CD4-positive, alpha-beta T cell (primary cell): Measurements from ENCODE around the gene C19orf25. TPM values are rescaled to one million over a fixed set of nuclear protein-coding genes. Genes with fewer than 3 reads are reported as not detected.

Source experiments
- ATAC-seq: fragments of 200-7000 bp; cut with Tn5 transposase; one replicate; pipeline ENCODE4 v1.10.0; 2022; ENCODE audit warnings: mild to moderate bottlenecking; ENCODE audit not compliant: poor library complexity
- CTCF ChIA-PET: fragments of 350-600 bp; sonication (Branson Sonifier 250); formaldehyde crosslinking; loops from one replicate; lab custom pipeline; 2021; ENCODE audit warnings: antibody characterized with exemption, inconsistent platforms; lab: Charles Lee
- POLR2A ChIA-PET: fragments of 350-600 bp; sonication (Branson Sonifier 250); formaldehyde crosslinking; loops from one replicate; lab custom pipeline; 2021; ENCODE audit warnings: antibody characterized with exemption, inconsistent platforms; lab: Charles Lee
- DNase-seq, 14 experiments: peaks; one replicate each; pipeline ENCODE4 v3.0.0-alpha.2; 2013 to 2020; ENCODE audit warnings: mixed read lengths in 2 of 14
- H3K27ac ChIP-seq, 2 donors: one replicate each; pipeline versions ENCODE4 v1.5.1 to v1.7.0; 2013; ENCODE audit warnings: low read length in 2 of 2, low read depth in 1 of 2, mild to moderate bottlenecking in 1 of 2
- H3K27me3 ChIP-seq, 2 experiments: 1 replicate in 1 of 2; 2 replicates in 1 of 2; pipeline versions ENCODE4 v1.6.1 to v1.7.0; 2013; ENCODE audit warnings: low read length in 2 of 2, control low read depth in 1 of 2, mild to moderate bottlenecking in 1 of 2, moderate library complexity in 1 of 2; ENCODE audit not compliant: insufficient read depth in 2 of 2, control insufficient read depth in 1 of 2
- H3K36me3 ChIP-seq: one replicate; pipeline ENCODE4 v1.6.1; 2013; ENCODE audit warnings: low read length, control low read depth; ENCODE audit not compliant: insufficient read depth
- H3K4me1 ChIP-seq: one replicate; pipeline ENCODE4 v1.6.1; 2013; ENCODE audit warnings: low read length, control low read depth; ENCODE audit not compliant: insufficient read depth
- H3K4me3 ChIP-seq: one replicate; pipeline ENCODE4 v1.5.1; 2013; ENCODE audit warnings: mild to moderate bottlenecking, low read length, moderate library complexity
- H3K9me3 ChIP-seq, 2 experiments: 1 replicate in 1 of 2; 2 replicates in 1 of 2; pipeline versions ENCODE4 v1.6.1 to v1.7.0; 2013; ENCODE audit warnings: low read length in 2 of 2, mild to moderate bottlenecking in 2 of 2, control low read depth in 1 of 2, moderate library complexity in 1 of 2; ENCODE audit not compliant: control insufficient read depth in 1 of 2, insufficient read depth in 1 of 2
- H3K27ac Mint-ChIP-seq: one replicate; pipeline ENCODE4 v1.8.0; 2020; ENCODE audit warnings: mixed read lengths
- H3K27me3 Mint-ChIP-seq: one replicate; pipeline ENCODE4 v1.8.0; 2021; ENCODE audit warnings: mixed read lengths
- H3K36me3 Mint-ChIP-seq: one replicate; pipeline ENCODE4 v1.8.0; 2021; ENCODE audit warnings: low read depth, mixed read lengths
- H3K4me1 Mint-ChIP-seq: one replicate; pipeline ENCODE4 v1.8.0; 2021; ENCODE audit warnings: low read depth, mixed read lengths
- H3K4me3 Mint-ChIP-seq: one replicate; pipeline ENCODE4 v1.8.0; 2020; ENCODE audit warnings: mild to moderate bottlenecking, mixed read lengths
- H3K9me3 Mint-ChIP-seq: one replicate; pipeline ENCODE4 v1.8.0; 2020; ENCODE audit warnings: mixed read lengths
- CTCF ChIP-seq: fragments of 200-600 bp; IDR thresholded peaks from one replicate; pipeline ENCODE4 v1.8.0; 2022; ENCODE audit warnings: antibody characterized with exemption, mild to moderate bottlenecking
- intact Hi-C, 2 experiments: fragments of 100-400 bp; cut with DNase I in 1 of 2; cut with micrococcal nuclease in 1 of 2; formaldehyde crosslinking; loops; one replicate each; pipeline versions ENCODE4 v1.15.1 to v1.9.0; 2023 to 2025; cut with DNase I, micrococcal nuclease
- total RNA-seq, 174 experiments: library from RNA in 2 of 174; stranded (reverse) in 2 of 174; gene quantifications; one replicate each; pipeline ENCODE4 v1.2.3 and lab custom pipeline; 2021 to 2026

C19orf25 gene
- total RNA-seq, 2 experiments from 2014 or later: 14.9 to 15.8 TPM

GRCh38 chr19:1432507-1432887 is 46.5 kb downstream of the C19orf25 start:
- Histone ChIP-seq H3K9me3 (no peaks in the 10 kb centered on the region), H3K4me3 (no peak overlapping the region), H3K27me3 (no peaks in the 10 kb centered on the region), H3K36me3 (peaks cover 63% of the 10 kb centered on the region), H3K27ac (no peak overlapping the region), H3K4me1 (no peaks in the 10 kb centered on the region)
- ATAC-seq: no peak
- TF ChIP-seq CTCF: no peak
- intact Hi-C loops: no loop called here
- no peak for DNase-seq
- Mint-ChIP-seq H3K4me1 (no peaks in the 10 kb centered on the region), H3K9me3 (no peaks in the 10 kb centered on the region), H3K4me3 (no peak overlapping the region), H3K27ac (peak overlapping the region; percentile 20), H3K27me3 (no peaks in the 10 kb centered on the region), H3K36me3 (peaks cover 36% of the 10 kb centered on the region)
- ChIA-PET CTCF (no interaction called here), POLR2A (no interaction called here)

- Mint-ChIP-seq H3K36me3 (peaks cover 41% of the 10 kb centered on the region), H3K27ac (no peak overlapping the region), H3K27me3 (no peaks in the 10 kb centered on the region), H3K4me3 (no peak overlapping the region), H3K9me3 (no peaks in the 10 kb centered on the region), H3K4me1 (no peaks in the 10 kb centered on the region)
- intact Hi-C loops: no loop called here
- H3K4me3 ChIP-seq: no peak overlapping the region
- no peaks in the 10 kb centered on the region for H3K4me1 ChIP-seq
- ChIA-PET POLR2A (no interaction called here), CTCF (no interaction called here)
- no peak for TF ChIP-seq CTCF
- no peaks in the 10 kb centered on the region for H3K27me3 ChIP-seq
- no peak for ATAC-seq
- peaks cover 66% of the 10 kb centered on the region for H3K36me3 ChIP-seq
- H3K27ac ChIP-seq: no peak overlapping the region
- no peak for DNase-seq
- H3K9me3 ChIP-seq: no peaks in the 10 kb centered on the region
Observed at GRCh38 chr19:1431759-1432506, 47.1 kb downstream of the C19orf25 start.

GRCh38 chr19:1430246-1430645 is 48.8 kb downstream of the C19orf25 start:
- H3K4me3 Mint-ChIP-seq: no peak overlapping the region
- peaks cover 82% of the 10 kb centered on the region for H3K36me3 ChIP-seq
- no peaks in the 10 kb centered on the region for H3K4me1 Mint-ChIP-seq
- TF ChIP-seq CTCF: no peak
- H3K4me3 ChIP-seq: no peak overlapping the region
- ATAC-seq (no peak), DNase-seq (no peak)
- ChIA-PET CTCF (no interaction called here), POLR2A (no interaction called here)
- H3K27me3 Mint-ChIP-seq: no peaks in the 10 kb centered on the region
- H3K27ac Mint-ChIP-seq: no peak overlapping the region
- H3K27ac ChIP-seq: no peak overlapping the region
- H3K4me1 ChIP-seq: no peaks in the 10 kb centered on the region
- no peaks in the 10 kb centered on the region for H3K9me3 Mint-ChIP-seq
- H3K9me3 ChIP-seq: no peaks in the 10 kb centered on the region
- H3K27me3 ChIP-seq: no peaks in the 10 kb centered on the region
- intact Hi-C loops: no loop called here
- peaks cover 53% of the 10 kb centered on the region for H3K36me3 Mint-ChIP-seq
